ENCODE results near the gene STKLD1.

Gene STKLD1

GRCh38 chr9:133393399-133393798, 17.2 kb downstream of the STKLD1 start:
- no peak for DNase-seq (ENCODE audit: low read depth)

GRCh38 chr9:133394687-133395271, 18.6 kb downstream of the STKLD1 start:
- H3K4me3 ChIP-seq (ENCODE audit: low read depth, low read length), result no peak overlapping the region
- no peak for TF ChIP-seq CTCF (IDR thresholded peaks at IDR 0.05; ENCODE audit: insufficient read depth, low read depth, low read length, missing control alignments)
- no peak for DNase-seq (ENCODE audit: low read depth)

More at GRCh38 chr9:133393399-133393798, 17.2 kb downstream of the STKLD1 start:
- TF ChIP-seq CTCF (IDR thresholded peaks at IDR 0.05; ENCODE audit: insufficient read depth, low read depth, low read length, missing control alignments), result no peak
- H3K4me3 ChIP-seq (ENCODE audit: low read depth, low read length), result no peak overlapping the region

- no peak for DNase-seq (ENCODE audit: low read depth)
- TF ChIP-seq CTCF (IDR thresholded peaks at IDR 0.05; ENCODE audit: insufficient read depth, low read depth, low read length, missing control alignments), result no peak
- H3K4me3 ChIP-seq (ENCODE audit: low read depth, low read length), result no peak overlapping the region
Observed at GRCh38 chr9:133396952-133397351, 20.8 kb downstream of the STKLD1 start.

GRCh38 chr9:133397370-133397769, 21.2 kb downstream of the STKLD1 start:
- TF ChIP-seq CTCF (IDR thresholded peaks at IDR 0.05; ENCODE audit: insufficient read depth, low read depth, low read length, missing control alignments), result no peak
- no peak for DNase-seq (ENCODE audit: low read depth)
- no peak overlapping the region for H3K4me3 ChIP-seq (ENCODE audit: low read depth, low read length)

- no peak for TF ChIP-seq CTCF (IDR thresholded peaks at IDR 0.05; ENCODE audit: insufficient read depth, low read depth, low read length, missing control alignments)
- DNase-seq (ENCODE audit: low read depth), result no peak
- no peak overlapping the region for H3K4me3 ChIP-seq (ENCODE audit: low read depth, low read length)
Observed at GRCh38 chr9:133397895-133398294, 21.7 kb downstream of the STKLD1 start.

DNA sequence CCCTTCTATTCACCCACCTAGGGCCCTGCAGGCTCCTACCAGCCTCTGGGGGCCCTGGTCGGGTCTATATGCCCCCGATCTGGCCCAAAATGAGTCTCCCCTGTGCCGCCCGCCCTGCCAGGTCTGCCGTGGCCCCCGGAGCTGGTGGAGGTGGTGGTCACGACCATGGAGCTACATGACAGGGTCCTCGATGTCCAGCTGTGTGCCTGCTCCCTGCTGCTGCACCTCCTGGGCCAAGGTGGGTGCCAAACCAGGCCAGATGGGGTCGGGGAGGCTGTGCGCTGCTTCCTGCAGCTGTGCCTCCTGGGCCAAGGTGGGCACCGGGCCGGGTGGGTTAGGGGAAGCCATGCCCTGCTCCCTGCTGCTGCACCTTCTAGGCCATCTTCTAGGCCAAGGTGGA, 24.1 kb downstream of the STKLD1 start:
- no peak for TF ChIP-seq CTCF (IDR thresholded peaks at IDR 0.05; ENCODE audit: insufficient read depth, low read depth, low read length, missing control alignments)
- DNase-seq (ENCODE audit: low read depth), result no peak
- H3K4me3 ChIP-seq (ENCODE audit: low read depth, low read length), result no peak overlapping the region

GRCh38 chr9:133401588-133401987, 25.4 kb downstream of the STKLD1 start:
- no peak for TF ChIP-seq CTCF (IDR thresholded peaks at IDR 0.05; ENCODE audit: insufficient read depth, low read depth, low read length, missing control alignments)
- H3K4me3 ChIP-seq (ENCODE audit: low read depth, low read length), result no peak overlapping the region
- DNase-seq (ENCODE audit: low read depth), result no peak
